ENCODE measurements around the gene SLC26A8.
"Not testable (repeated sequence)": the region's sequence is repeated elsewhere in the genome, so short reads cannot be mapped to it uniquely, and the experiment has no call there.

Gene SLC26A8

DNA sequence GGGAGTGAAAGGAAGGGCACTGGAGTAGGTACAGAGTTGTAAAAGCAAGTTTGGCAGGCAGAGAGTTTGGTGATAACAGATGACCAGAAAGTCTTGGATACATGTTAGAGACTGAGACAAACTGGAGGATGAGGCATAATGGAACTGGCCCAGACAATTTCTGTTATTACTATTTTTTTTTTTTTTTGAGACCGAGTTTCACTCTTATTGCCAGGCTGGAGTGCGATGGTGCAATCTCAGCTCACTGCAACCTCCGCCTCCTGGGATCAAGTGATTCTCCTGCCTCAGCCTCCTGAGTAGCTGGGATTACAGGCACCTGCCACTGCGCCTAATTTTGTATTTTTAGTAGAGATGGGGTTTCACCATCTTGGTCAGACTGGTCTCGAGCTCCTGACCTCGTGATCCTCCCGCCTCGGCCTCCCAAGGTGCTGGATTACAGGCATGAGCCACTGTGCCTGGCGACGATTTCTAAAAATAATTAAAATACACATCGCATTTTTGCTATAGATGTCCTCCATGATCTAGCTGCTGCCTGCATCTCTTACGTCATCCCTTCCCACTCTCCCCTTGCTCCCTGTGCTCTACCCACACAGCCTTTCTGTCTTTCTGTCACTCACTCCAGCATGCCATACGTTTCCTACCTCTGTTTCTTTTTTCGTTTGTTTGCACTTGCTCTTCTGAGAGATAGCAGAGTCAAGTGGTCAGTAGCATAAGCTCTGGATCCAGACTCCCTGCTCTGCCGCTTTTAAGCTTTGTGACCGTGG, 26.7 kb upstream of the SLC26A8 start:
- no peak for DNase-seq

DNA sequence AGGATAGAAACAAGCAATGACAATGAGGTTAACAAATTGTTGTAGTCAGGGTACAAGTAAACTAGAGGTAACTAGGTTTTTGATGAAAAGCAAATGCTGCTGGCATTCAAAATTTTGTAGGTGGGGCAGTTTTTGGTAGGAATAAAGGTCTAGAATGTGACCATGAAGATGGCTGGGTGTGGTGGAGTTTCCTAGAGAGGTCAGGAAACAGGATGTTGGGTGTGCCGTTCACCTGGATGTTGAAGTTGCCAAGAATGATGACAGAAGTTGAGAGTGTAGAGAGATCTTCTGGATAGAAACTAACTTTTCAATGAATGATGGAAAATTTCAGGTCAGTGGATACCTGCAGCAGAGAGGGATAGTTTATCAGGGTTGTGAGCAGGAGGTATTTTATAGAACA, 25.9 kb upstream of the SLC26A8 start:
- no peak for DNase-seq

DNA sequence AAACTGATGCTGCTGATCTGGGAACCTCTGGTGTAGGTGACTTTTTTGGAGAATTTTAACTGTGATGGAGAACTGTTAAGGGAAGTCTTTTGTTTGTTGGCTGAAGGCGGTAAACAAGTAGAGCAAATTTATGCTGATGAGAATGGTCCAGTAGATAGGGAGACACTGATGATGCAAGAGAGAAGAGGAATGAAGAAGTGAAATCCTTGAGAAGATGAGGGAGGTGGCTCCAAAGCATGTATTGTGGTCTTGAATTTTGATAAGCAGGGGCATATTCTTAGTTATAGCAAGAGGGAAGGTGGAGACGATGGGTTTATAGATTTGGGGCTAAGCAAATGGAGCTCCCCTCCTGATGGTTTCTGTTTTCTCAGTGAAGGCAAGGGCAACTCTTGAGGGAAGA, 25.1 kb upstream of the SLC26A8 start:
- no peak for DNase-seq

DNA sequence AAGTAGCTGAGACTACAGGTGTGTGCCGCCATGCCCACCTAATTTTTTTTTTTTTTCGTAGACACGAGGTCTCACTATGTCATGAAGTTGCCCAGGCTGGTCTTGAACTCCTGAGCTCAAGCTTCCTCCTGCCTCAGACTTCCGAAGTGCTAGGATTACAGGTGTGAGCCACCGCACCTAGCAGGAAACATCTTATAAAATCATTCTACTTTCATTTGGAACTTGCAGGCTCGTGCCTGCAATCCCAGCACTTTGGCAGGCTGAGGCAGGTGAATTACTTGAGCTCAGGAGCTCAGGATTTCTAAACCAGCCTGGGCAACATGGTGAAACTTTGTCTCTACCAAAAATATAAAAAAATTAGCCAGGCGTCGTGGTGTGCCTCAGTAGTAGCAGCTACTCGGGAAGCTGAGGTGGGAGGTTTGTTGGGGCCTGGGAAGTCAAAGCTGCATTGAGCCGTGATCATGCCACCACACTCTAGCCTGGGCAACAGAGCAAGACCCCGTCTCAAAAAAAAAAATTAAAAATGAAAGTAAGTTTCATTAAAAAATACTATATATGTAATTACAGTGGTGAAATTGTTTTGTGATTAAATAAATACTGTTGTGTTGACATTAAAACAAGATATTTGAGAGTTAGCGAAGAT, 18.3 kb upstream of the SLC26A8 start:
- DNase-seq = no peak

DNA sequence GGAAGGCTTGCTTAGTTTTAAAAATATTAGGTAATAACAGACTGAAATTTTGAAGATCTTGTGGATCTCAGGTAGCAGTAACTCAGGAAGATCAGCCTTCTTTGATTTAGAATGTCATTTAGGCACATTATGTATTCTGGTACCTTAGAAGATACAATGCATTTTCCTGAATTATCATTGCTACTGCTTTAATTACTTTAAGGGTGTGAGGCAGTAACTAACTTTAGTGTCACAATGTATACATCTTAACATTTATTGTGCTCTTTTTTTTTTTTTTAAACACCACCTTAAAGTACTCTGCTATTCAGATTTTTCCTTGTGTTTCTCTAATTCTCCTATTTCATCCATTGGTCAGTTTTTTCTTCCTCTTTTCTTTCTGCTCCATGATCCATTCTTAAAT, 16.5 kb upstream of the SLC26A8 start:
- DNase-seq = no peak

DNA sequence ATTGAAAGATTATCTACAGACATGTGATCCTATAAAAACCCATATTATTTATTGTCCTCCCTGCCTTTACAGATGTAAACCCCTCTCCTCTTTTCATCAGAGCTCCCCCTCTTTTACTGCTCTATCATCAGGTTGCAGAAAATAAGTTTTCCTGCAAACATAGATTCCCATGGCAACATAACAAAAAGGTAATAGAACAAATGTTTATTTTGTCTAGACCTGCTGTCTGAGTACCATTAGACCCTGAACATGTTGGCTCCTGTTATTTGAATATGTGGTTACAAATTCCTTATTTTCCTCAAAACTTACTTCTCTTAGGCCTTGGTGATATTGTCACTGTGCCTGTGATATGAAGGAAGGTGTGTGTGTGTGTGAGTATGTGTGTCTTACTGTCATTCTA, 14.7 kb upstream of the SLC26A8 start:
- DNase-seq = no peak

DNA sequence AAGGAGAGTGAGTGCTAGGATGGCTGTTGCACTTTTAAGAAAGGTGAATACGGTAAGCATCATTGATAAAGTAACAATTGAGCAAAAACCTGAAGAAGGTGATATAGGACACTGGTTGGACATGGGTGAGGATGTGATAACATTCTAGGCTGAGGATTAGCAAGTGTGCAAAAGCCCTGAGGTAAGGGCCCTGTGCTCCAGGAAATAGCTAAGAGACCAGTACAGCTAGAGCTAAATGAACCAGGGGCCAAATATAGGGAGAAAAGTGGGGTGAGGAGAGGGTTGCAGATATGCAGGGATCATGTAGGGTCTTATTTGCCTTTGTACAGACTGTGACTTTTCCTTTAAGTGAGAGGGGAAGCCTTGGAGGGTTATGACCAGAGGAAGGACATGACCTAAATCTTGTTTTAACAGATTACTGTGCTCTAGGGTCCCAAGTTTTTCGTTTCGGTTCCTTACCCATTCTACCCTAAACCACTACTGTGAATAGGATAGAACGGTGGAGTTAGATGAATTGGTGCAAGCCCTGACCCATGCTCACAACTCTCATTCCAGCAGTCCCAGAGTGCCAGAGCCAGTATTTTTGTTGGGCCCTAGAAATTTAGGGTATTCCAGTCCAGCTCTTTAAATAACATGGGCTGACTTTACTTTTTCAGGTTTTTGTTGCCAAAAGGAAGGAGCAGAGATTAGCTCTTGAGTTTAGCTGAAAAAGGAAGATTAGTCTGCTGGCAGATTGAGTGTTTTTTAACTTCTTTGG, 13.9 kb upstream of the SLC26A8 start:
- DNase-seq = no peak

DNA sequence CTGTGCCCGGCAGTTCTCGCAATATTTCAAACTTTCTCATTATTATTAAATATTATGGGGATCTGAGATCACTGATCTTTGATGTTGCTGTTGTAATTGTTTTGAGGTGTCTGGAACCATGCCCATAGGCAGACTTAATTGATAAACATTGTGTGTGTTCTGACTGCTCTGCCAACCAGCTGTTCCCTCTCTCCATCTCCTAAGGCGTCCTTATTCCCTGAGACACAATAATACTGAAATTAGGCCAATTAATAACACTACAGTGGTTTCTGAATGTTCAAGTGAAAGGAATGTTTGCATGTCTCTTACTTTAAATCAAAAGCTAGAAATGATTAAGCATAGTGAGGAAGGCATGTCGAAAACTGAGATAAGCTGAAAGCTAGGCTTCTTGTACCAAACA, 10.8 kb upstream of the SLC26A8 start:
- DNase-seq = no peak

DNA sequence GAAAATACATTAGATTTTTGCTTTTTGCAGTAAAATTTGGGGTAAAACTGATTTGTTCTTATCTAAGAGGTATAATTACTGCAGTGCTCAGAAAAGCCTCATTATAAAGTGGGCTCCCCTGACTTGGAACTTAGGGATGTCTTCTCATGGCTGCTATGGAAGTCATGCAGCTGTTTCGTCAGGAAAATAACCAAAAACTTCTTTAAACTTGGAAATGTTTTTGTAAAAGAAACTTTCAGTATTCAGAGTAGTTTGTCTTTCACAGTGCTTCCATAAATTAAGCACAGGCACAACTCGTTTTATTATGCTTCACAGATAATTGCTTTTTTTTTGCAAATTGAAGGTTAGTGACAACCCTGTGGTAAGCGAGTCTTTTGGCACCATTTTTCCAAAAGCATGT, 10.0 kb upstream of the SLC26A8 start:
- DNase-seq = no peak

DNA sequence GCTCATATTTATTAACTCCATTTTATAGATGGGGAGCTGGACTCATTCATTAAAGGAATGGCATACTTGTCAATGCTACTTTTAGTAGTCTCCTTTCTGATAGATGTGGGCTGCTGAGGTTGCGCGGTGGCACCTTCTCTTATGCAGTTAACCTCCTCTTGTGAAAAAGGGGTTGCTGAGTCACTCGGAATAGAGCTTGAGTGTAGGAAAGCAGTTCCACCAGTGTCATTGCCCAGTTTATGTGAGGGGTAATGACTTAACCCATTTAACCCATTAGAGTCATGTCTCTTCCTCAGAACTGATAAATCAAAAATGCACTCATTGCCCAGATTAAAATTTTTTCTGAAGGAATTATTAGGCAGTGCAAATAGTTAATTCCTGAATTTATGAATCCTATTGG, 9.5 kb upstream of the SLC26A8 start:
- no peak for DNase-seq

DNA sequence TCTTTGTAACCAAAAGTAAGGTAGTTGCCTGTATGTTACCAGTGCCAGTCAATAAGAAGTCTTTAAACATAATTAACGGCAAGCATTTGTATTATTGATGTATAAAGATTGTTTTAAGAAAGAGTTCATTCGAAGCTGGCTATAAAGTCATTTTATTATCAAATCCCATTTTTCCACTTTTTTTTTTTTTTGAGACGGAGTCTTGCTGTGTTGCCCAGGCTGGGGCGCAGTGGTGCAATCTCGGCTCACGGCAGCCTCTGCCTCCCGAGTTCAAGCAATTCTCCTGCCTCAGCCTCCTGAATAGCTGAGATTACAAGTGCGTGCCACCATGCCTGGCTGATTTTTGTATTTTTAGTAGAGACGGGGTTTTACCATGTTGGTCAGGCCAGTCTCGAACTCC, 8.7 kb upstream of the SLC26A8 start:
- DNase-seq = not testable (repeated sequence)

DNA sequence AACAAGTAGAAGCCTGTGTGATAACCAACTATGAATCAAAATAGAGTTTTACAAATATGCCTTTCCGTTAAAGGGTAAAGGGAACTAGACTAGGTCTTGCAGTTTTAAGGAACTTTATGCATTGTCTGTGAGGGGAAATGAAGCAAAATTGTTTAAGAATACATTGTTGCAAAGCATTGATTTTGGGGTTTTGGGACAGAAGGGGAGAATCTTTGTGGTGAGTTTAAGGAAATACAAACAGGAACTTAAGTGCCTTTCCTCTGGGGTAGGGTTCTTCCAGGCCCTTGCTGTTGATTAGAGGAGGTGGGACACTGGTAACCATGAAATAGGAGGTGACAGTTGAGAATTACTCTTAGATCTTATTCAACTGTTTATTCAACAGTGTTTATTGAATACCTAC, 7.8 kb upstream of the SLC26A8 start:
- DNase-seq = peak; percentile 84

DNA sequence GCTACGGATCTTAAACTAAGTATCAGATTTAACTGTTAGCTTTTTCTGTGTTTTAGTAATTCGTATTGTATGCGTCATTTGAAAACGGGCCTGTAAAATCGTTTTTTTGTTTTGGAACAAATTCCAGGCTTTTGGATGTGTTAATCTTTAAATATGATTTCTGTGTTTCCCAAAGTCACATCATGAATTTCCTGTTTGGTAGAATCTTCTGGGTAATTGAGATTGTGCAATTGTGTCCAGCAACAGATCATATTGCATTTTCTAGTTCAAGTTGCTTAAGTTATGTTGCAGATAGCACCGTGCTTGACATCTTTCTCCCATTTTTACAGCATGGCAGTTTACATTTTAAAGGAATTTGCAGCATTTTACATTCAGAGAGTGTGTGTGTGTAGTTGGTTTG, 5.0 kb upstream of the SLC26A8 start:
- DNase-seq = peak; percentile 75

DNA sequence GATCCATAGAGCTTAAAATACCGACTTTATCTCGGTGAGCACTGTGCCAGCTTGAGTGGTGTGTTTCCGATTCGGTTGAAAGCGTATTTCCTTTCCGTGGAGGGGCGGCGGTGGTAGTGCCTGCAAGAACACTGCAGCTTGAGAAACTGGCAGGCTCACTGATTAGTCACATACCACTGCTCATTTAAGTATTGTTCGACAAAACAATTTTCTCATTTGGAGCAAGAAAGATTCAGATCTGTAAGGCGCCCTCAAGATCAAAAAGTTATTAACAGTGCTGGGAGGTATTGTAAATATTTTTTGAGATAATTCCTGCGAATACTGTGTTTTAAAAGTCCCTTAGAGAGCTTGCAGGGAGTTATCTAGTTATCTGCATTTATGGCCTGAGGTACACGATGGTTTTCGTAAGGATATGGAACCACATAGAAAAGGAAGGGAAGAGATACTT, 4.5 kb upstream of the SLC26A8 start:
- DNase-seq = peak; percentile 91

DNA sequence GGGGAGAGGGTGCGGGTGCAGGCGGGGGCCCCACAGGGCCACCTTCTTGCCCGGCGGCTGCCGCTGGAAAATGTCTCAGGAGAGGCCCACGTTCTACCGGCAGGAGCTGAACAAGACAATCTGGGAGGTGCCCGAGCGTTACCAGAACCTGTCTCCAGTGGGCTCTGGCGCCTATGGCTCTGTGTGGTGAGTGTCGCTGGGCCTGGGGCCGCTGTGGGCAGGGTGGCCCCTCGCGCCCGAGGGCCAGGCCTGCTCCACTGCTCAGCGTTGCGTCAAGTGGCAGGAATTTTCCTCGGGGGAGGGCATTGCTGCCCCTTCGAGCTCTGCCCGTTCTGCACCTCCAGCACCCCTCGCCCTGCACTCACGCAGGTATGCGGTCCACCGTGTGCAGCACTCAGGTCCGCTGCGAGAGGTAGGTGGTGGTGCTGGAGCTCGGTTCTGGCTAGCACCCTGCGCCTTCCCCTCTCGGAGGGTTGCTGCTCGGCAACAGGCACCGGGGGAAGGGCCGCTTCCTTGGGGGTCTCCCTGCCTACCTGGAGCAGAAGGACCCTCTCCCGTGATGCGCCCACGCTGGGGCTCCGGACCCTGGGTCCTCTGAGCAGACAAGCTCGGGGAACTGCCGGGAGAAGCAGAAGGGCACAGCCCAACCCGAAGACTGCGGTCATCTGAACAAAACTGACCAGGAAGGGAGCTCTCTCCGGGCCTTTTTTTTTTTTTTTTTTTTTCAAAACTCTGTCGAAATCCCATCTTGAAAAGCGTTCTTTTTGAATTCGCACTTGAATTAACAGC, 3.8 kb upstream of the SLC26A8 start:
- no peak for DNase-seq

DNA sequence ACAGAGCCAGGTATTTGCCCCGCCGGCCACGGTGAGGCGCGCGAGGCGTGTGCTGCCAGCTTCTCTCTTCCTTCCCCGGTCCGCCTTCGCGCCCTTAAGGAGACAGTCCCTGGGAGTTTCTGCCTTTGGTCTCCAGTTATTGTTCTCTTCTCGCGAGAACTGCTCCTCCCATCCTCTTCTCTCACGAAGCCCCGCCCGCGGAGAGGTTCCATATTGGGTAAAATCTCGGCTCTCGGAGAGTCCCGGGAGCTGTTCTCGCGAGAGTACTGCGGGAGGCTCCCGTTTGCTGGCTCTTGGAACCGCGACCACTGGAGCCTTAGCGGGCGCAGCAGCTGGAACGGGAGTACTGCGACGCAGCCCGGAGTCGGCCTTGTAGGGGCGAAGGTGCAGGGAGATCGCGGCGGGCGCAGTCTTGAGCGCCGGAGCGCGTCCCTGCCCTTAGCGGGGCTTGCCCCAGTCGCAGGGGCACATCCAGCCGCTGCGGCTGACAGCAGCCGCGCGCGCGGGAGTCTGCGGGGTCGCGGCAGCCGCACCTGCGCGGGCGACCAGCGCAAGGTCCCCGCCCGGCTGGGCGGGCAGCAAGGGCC, 3.2 kb upstream of the SLC26A8 start, which contains the start of gene MAPK14:
Gene MAPK14, plus strand, starts transcription at position 308 of the 587 bp plus-strand sequence. CDS start 350 bp downstream, outside the sequence.
- DNase-seq = peak; percentile 98

DNA sequence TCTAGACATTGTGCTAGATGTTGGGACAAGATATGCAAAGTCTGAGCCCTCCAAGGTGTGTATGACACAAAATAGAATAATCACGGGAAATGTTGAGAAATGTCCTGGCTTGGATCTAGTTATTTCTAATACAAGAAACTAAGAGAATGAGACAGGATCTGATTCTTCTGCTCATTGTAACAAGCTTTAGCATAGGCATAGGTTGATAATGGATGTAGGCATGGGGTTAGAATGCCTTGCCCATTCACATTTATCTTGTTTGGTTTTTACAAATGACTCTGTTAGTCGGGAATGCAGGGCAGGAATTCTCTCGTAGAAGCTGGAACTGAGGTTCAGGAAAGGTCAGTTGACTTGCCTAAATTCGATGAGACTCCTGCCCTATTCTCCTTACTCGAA, 1.5 kb upstream of the SLC26A8 start:
- DNase-seq = no peak

DNA sequence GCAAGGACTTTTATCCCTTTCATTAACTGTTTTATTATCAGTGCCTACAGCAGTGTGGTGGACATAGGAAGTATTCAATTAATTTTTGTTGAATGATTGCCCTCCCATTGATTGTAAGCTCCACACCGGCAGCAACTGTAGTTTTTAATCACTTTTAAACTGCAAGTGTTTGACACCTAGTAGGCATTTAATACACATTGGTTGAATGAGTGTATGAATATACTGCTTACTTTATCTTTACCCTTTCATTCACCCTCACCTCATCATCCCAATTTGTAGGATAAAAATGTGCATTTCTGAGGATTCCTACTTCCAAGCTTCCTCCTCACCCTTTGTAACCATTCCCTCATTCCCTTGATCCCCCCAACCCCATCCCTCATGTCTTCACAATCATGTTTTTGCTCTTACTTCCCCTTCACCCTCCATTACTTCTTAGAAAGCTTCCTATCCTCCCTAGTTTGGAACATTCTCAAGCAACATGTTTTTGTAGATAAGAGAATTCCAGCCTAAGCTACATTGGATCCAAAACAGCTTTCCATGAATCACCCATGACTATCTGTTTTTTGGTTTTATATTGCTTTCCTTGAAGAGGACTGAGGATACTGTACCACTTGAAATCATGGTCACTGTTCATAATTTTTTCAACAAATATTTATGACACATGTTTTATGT, 955 bp upstream of the SLC26A8 start:
- DNase-seq = no peak

DNA sequence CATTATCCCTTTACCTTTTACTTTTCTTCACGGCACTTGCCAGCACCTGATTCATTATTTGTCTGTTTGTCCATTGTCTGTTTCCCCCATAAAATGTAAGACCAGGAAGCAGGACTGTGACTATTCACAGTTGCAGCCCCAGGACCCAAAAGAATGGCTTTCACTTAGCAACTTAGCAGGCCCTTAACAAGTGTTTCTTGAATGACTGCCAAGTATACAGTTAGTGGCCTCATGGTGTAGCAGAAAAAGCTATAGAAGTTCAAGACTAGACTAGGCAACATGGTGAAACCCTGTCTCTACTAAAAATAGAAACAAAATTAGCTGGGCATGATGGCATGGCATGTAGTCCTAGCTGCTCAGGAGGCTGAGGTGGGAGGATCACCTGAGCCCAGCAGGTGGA, 4.3 kb downstream of the SLC26A8 start:
- no peak for DNase-seq

DNA sequence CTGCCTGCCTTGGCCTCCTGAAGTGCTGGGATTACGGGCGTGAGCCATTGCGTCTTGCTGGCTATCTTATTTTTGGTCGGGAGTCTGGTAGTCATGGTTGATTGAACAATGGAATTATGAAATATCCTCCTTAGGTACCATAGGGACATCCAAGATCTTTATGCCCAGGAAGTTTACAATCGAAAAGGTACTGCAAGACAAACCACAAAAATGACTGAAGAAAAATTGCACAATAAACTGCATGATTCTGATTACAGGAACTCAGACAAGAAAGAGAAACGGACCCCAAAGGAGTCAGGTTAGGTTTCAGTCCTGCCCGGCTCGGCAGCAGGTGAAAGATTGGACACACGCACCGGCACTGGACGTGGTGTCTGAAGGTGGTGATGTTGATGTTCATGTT, 5.3 kb downstream of the SLC26A8 start:
- DNase-seq = peak; percentile 89

DNA sequence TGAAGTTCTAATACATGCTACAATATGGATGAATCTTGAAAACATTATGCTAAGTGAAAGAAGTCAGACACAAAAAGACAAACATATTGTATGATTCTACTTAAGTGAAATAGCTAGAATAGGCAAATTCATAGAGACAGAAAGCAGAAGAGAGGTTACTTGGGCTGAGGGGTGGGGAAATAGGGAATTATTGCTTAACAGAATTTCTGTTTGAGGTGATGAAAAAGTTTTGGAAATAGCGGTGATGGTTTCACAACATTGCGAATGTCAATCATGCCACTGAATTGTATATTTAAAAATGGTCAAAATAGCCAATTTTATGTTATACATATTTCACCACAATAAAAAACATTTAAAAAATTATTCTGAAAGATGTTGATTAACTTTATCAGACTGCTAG, 6.1 kb downstream of the SLC26A8 start:
- peak; percentile 74 for DNase-seq

DNA sequence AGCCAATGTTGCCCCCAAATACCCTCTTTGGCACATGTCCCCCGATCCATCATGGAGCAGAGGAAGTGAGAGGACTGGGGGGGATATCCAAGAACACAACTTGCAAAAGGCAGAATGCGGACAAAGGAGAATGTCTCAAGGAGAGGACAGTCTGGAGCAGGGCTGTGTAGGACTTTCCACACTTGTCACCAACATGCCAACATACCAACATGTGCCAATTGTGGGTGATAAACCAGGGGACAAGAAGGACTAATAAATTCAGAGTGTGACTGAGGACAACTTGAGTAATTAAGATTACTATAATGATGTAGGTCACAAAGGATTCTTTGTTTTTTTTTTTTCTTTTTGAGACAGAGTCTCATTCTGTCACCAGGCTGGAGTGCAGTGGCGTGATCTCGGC, 8.8 kb downstream of the SLC26A8 start:
- no peak for DNase-seq

Data from GF-D8 (cell line).